Osteoblast (primary cell): ENCODE data around the gene CGRRF1. TPM values are rescaled to one million over a fixed set of nuclear protein-coding genes. Genes with fewer than 3 reads are reported as not detected.

Source experiments
- DNase-seq: peaks from one replicate; pipeline ENCODE4 v3.0.0; 2011; ENCODE audit warnings: low spot score, mixed read lengths; ENCODE audit not compliant: insufficient read length; ENCODE audit errors: missing footprints
- H2AFZ ChIP-seq: 2 replicates; pipeline ENCODE4 v1.6.0; 2011; ENCODE audit warnings: mild to moderate bottlenecking, low read length
- H3K27ac ChIP-seq: 2 replicates; pipeline ENCODE4 v1.5.1; 2011; ENCODE audit warnings: mild to moderate bottlenecking, low read depth, low read length, moderate library complexity
- H3K27me3 ChIP-seq: 2 replicates; pipeline ENCODE4 v1.6.0; 2012; ENCODE audit warnings: mild to moderate bottlenecking, control low read depth, inconsistent platforms, low read length, moderate library complexity; ENCODE audit not compliant: insufficient read depth
- H3K36me3 ChIP-seq: 2 replicates; pipeline ENCODE4 v1.5.1; 2011; ENCODE audit warnings: mild to moderate bottlenecking, low read length, control low read depth, moderate library complexity; ENCODE audit not compliant: insufficient read depth
- H3K4me1 ChIP-seq: 2 replicates; pipeline ENCODE4 v1.5.1; 2011; ENCODE audit warnings: mild to moderate bottlenecking, low read length, control low read depth, moderate library complexity; ENCODE audit not compliant: insufficient read depth
- H3K4me2 ChIP-seq: 2 replicates; pipeline ENCODE4 v1.6.0; 2011; ENCODE audit warnings: mild to moderate bottlenecking, low read length; ENCODE audit not compliant: insufficient read depth
- H3K4me3 ChIP-seq: fragments of 200-600 bp; sonication (generic); 3 replicates; pipeline ENCODE4 v1.5.1; 2012; ENCODE audit warnings: mild to moderate bottlenecking, low read length, inconsistent platforms; ENCODE audit not compliant: insufficient read depth
- H3K79me2 ChIP-seq: 2 replicates; pipeline ENCODE4 v1.6.0; 2012; ENCODE audit warnings: mild to moderate bottlenecking, low read length, control low read depth, inconsistent platforms; ENCODE audit not compliant: insufficient read depth
- H3K9me3 ChIP-seq: 2 replicates; pipeline ENCODE4 v1.5.1; 2011; ENCODE audit warnings: low read depth, low read length, control low read depth
- H4K20me1 ChIP-seq: 2 replicates; pipeline ENCODE4 v1.6.0; 2012; ENCODE audit warnings: mild to moderate bottlenecking, low read length, control low read depth; ENCODE audit not compliant: insufficient read depth
- total RNA-seq: library from RNA; depleted of rRNA; stranded (reverse); fragments of >200 nt; gene quantifications from 2 replicates; pipeline ENCODE4 v1.2.3, GENCODE V29; 2012
- TF ChIP-seq, protein P1 (sequence below): IDR thresholded peaks from 2 replicates; pipeline ENCODE4 v1.5.1; 2011; ENCODE audit warnings: mild to moderate bottlenecking, low read depth, low read length, moderate library complexity; ENCODE audit errors: extremely low read depth

CGRRF1 gene
- total RNA-seq, 1 donor: 17.4 TPM

DNA sequence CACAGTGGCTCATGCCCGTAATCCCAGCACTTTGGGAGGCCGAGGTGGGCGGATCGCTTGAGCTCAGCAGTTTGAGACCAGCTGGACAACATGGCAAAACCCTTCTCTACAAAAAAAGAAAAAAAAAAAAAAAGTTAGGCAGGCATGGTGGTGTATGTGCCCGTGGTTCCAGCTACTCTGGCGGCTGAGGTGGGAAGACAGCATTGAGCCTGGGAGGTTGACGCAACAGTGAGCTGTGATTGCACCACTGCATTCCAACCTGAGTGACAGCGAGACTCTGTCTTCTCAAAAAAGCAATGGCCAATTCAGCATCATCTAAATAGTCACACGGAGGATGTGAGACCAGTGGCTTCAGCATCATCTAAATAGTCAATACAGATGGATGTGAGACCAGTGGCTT, 46.8 kb downstream of the CGRRF1 start:
- Histone ChIP-seq H2AFZ (no peak overlapping the region), H3K27me3 (no peaks in the 10 kb centered on the region), H3K4me1 (no peaks in the 10 kb centered on the region), H4K20me1 (no peaks in the 10 kb centered on the region), H3K4me3 (no peak overlapping the region), H3K79me2 (no peaks in the 10 kb centered on the region), H3K9me3 (no peaks in the 10 kb centered on the region), H3K27ac (no peak overlapping the region), H3K36me3 (no peaks in the 10 kb centered on the region), H3K4me2 (no peak overlapping the region)
- DNase-seq: no peak
- TF ChIP-seq, protein P1, sequence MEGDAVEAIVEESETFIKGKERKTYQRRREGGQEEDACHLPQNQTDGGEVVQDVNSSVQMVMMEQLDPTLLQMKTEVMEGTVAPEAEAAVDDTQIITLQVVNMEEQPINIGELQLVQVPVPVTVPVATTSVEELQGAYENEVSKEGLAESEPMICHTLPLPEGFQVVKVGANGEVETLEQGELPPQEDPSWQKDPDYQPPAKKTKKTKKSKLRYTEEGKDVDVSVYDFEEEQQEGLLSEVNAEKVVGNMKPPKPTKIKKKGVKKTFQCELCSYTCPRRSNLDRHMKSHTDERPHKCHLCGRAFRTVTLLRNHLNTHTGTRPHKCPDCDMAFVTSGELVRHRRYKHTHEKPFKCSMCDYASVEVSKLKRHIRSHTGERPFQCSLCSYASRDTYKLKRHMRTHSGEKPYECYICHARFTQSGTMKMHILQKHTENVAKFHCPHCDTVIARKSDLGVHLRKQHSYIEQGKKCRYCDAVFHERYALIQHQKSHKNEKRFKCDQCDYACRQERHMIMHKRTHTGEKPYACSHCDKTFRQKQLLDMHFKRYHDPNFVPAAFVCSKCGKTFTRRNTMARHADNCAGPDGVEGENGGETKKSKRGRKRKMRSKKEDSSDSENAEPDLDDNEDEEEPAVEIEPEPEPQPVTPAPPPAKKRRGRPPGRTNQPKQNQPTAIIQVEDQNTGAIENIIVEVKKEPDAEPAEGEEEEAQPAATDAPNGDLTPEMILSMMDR: no peak

DNA sequence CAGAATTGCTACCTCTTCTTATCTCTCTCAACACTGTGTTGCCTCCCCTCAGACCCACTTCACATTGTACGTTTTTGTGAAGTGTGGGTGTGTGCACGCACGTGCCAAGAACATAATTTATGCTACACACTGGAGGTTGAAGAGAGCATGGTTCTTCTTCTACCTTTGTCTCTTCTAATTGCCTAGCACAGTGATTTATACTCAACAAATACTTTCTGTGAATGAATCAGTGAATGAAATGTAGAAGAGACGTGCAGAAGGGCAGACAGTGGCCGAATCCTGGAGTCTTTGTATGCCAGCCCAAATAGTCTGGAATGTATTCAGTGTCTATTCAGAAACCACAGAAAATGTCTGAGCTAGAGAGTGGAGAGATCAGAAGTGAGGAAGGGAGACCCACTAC, 52.6 kb downstream of the CGRRF1 start:
- no peak overlapping the region for H3K4me3 ChIP-seq
- peak overlapping the region; percentile 59 for H3K4me2 ChIP-seq
- peaks cover 24% of the 10 kb centered on the region for H3K4me1 ChIP-seq
- DNase-seq: peak; percentile 69
- H3K36me3 ChIP-seq: no peaks in the 10 kb centered on the region
- no peak overlapping the region for H2AFZ ChIP-seq
- no peaks in the 10 kb centered on the region for H3K9me3 ChIP-seq
- H3K79me2 ChIP-seq: peaks cover 4% of the 10 kb centered on the region
- peak overlapping the region; percentile 42 for H3K27ac ChIP-seq
- TF ChIP-seq, protein P1: no peak
- no peaks in the 10 kb centered on the region for H3K27me3 ChIP-seq
- no peaks in the 10 kb centered on the region for H4K20me1 ChIP-seq

DNA sequence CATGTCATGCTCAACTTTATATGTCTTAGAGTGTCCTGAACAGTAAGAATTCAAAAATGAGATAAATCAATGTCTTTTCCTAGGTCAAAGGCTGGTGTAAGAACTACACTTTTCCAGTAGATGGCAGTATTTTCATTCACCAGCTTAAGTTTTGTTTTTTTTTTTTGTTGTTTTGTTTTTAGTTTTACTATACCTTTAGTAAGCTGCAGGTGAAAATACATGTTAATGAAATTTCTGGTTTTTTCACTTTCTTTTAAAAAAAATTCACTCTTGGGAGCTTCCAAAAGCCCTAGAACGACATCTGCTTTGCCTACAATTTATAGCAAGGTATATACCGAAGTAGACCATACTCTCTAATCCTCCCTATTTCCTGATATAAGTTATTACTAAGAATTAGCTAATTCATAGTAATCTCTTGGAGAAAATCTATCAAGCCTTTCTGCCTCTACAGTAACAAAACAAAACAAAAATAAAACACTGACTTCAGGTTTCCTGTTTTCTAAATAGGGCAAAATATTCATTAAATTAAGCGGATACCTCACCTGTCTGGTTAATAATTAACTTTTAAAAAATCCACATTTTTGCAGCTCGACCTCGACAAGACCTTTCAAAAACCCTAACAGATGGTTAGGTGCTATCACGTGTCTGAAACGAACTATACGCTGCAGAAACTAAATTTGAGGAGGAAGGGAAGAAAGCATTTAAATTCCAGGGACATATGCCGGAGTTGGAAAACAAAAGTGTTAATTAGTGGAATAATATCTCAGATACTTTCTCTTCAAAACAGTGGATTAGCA, 54.6 kb downstream of the CGRRF1 start:
- TF ChIP-seq, protein P1: peak; percentile 71
- H3K4me1 ChIP-seq: peaks cover 31% of the 10 kb centered on the region
- no peaks in the 10 kb centered on the region for H3K9me3 ChIP-seq
- H4K20me1 ChIP-seq: peaks cover 4% of the 10 kb centered on the region
- peak overlapping the region; percentile 77 for H3K4me2 ChIP-seq
- H3K27me3 ChIP-seq: no peaks in the 10 kb centered on the region
- H3K4me3 ChIP-seq: peak overlapping the region; percentile 86
- DNase-seq: peak; percentile 75
- peaks cover 22% of the 10 kb centered on the region for H3K79me2 ChIP-seq
- no peak overlapping the region for H2AFZ ChIP-seq
- peak overlapping the region; percentile 80 for H3K27ac ChIP-seq
- no peaks in the 10 kb centered on the region for H3K36me3 ChIP-seq
